Astrocyte (in vitro differentiated cells and primary cell): ENCODE results near the gene DYRK3. TPM values are rescaled to one million over a fixed set of nuclear protein-coding genes. Genes with fewer than 3 reads are reported as not detected.

Experiments
- DNase-seq: peaks from one replicate; pipeline ENCODE4 v3.0.0-alpha.2; 2010; ENCODE audit warnings: low read depth
- FAIRE-seq: peaks from 2 replicates; lab custom pipeline; 2011; peaks lifted over from hg19 to GRCh38; lab: Jason Lieb, UNC
- H2AFZ ChIP-seq: 2 replicates; pipeline ENCODE4 v1.6.0; 2012; ENCODE audit warnings: low read depth, low read length, inconsistent platforms
- H3K27ac ChIP-seq: 2 replicates; pipeline ENCODE4 v1.5.1; 2011; ENCODE audit warnings: low read depth, low read length, inconsistent platforms
- H3K27me3 ChIP-seq: 2 replicates; pipeline ENCODE4 v1.6.0; 2011; ENCODE audit warnings: low read length, inconsistent platforms; ENCODE audit not compliant: insufficient read depth
- H3K36me3 ChIP-seq: 2 replicates; pipeline ENCODE4 v1.5.1; 2011; ENCODE audit warnings: low read length, inconsistent platforms; ENCODE audit not compliant: insufficient read depth
- H3K4me1 ChIP-seq: 2 replicates; pipeline ENCODE4 v1.5.1; 2011; ENCODE audit warnings: low read length, inconsistent platforms; ENCODE audit not compliant: insufficient read depth
- H3K4me2 ChIP-seq: 2 replicates; pipeline ENCODE4 v1.6.0; 2012; ENCODE audit warnings: low read length, inconsistent platforms
- H3K4me3 ChIP-seq: 2 replicates; pipeline ENCODE4 v1.5.1; 2011; ENCODE audit warnings: low read depth, mild to moderate bottlenecking, low read length, inconsistent platforms; ENCODE audit not compliant: insufficient read depth
- H3K79me2 ChIP-seq: 2 replicates; pipeline ENCODE4 v1.6.0; 2012; ENCODE audit warnings: mild to moderate bottlenecking, low read length, inconsistent platforms; ENCODE audit not compliant: insufficient read depth
- H3K9ac ChIP-seq: 2 replicates; pipeline ENCODE4 v1.6.0; 2012; ENCODE audit warnings: mild to moderate bottlenecking, low read length, inconsistent platforms
- H3K9me3 ChIP-seq: 2 replicates; pipeline ENCODE4 v1.5.1; 2012; ENCODE audit warnings: low read depth, mild to moderate bottlenecking, low read length, inconsistent platforms; ENCODE audit not compliant: insufficient read depth
- H4K20me1 ChIP-seq: 2 replicates; pipeline ENCODE4 v1.6.0; 2012; ENCODE audit warnings: low read length, inconsistent platforms; ENCODE audit not compliant: insufficient read depth
- H3K27ac Mint-ChIP-seq: one replicate; pipeline ENCODE4 v1.8.0; 2021; ENCODE audit warnings: mild to moderate bottlenecking, mixed read lengths; ENCODE audit not compliant: unreplicated experiment
- H3K27me3 Mint-ChIP-seq: one replicate; pipeline ENCODE4 v1.8.0; 2021; ENCODE audit warnings: low read depth, mixed read lengths; ENCODE audit not compliant: unreplicated experiment
- H3K36me3 Mint-ChIP-seq: one replicate; pipeline ENCODE4 v1.8.0; 2021; ENCODE audit warnings: low read depth, mixed read lengths; ENCODE audit not compliant: unreplicated experiment
- H3K4me1 Mint-ChIP-seq: one replicate; pipeline ENCODE4 v1.8.0; 2021; ENCODE audit warnings: low read depth, mixed read lengths; ENCODE audit not compliant: unreplicated experiment
- H3K4me3 Mint-ChIP-seq: one replicate; pipeline ENCODE4 v1.8.0; 2021; ENCODE audit warnings: mild to moderate bottlenecking, moderate library complexity, mixed read lengths; ENCODE audit not compliant: unreplicated experiment
- H3K9me3 Mint-ChIP-seq: one replicate; pipeline ENCODE4 v1.8.0; 2021; ENCODE audit warnings: mild to moderate bottlenecking, mixed read lengths; ENCODE audit not compliant: unreplicated experiment
- CTCF ChIP-seq: IDR thresholded peaks from 2 replicates; pipeline ENCODE4 v1.5.1; 2011; ENCODE audit warnings: low read depth, mild to moderate bottlenecking, inconsistent platforms, low read length, moderate library complexity; ENCODE audit not compliant: insufficient read depth
- EZH2 ChIP-seq: IDR thresholded peaks from 2 replicates; pipeline ENCODE4 v1.6.1; 2012; ENCODE audit warnings: mild to moderate bottlenecking, low read length, inconsistent platforms; ENCODE audit not compliant: insufficient read depth
- total RNA-seq: library from RNA; stranded (reverse); gene quantifications from 2 replicates; pipeline ENCODE4 v1.2.1, GENCODE V29; 2021

The DYRK3 gene
- total RNA-seq, 1 donor from 2014 or later, result 8.2 TPM

DNA sequence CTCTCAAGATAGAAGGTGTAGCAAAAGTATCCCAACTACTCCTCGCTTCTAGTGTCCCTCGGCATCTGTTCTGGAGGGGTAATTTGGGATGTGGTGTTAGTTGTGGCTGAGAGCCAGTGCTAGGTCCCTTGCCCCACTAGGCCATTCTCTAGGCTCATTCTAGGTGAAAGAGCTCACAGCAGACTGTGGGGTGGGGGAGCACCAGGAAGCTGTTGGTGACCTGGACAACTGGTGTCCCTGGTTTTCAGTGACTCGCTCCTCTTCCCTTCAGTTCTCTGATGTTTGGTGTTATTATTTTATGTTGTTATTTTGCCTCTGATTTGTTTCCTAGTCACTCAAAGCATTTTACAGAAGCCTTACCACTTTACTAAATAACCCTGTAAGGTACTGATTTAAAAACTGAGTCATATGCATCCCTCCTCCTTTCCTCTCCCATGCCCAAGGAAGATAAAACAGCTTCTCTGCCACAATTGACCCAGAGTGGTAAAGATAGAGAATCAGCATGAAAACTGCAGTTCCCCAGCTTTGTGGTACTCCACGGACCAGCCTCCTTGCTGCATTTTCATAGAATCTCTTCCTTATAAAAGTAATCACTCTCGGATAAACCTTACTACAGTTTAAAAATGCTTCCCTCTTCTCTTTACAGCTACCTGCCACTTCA, 14.1 kb downstream of the DYRK3 start:
- H2AFZ ChIP-seq, result no peak overlapping the region
- H3K79me2 ChIP-seq, result no peaks in the 10 kb centered on the region
- Mint-ChIP-seq H3K9me3 (no peaks in the 10 kb centered on the region), H3K27ac (no peak overlapping the region), H3K4me3 (no peak overlapping the region), H3K4me1 (peaks cover 14% of the 10 kb centered on the region), H3K27me3 (no peaks in the 10 kb centered on the region), H3K36me3 (peaks cover 11% of the 10 kb centered on the region)
- H3K27ac ChIP-seq, result no peak overlapping the region
- no peak overlapping the region for H3K9ac ChIP-seq
- no peak for DNase-seq
- H3K4me3 ChIP-seq, result no peak overlapping the region
- no peaks in the 10 kb centered on the region for H3K27me3 ChIP-seq
- peaks cover 11% of the 10 kb centered on the region for H4K20me1 ChIP-seq
- TF ChIP-seq CTCF, result no peak
- no peak for TF ChIP-seq EZH2
- H3K9me3 ChIP-seq, result no peaks in the 10 kb centered on the region
- H3K4me2 ChIP-seq, result no peak overlapping the region
- no peak for FAIRE-seq
- no peaks in the 10 kb centered on the region for H3K4me1 ChIP-seq
- peaks cover 11% of the 10 kb centered on the region for H3K36me3 ChIP-seq

- H3K27me3 ChIP-seq, result no peaks in the 10 kb centered on the region
- no peak overlapping the region for H3K9ac ChIP-seq
- TF ChIP-seq CTCF, result no peak
- TF ChIP-seq EZH2, result no peak
- Mint-ChIP-seq H3K4me1 (peaks cover 16% of the 10 kb centered on the region), H3K4me3 (no peak overlapping the region), H3K27me3 (no peaks in the 10 kb centered on the region), H3K36me3 (peaks cover 11% of the 10 kb centered on the region), H3K27ac (no peak overlapping the region), H3K9me3 (no peaks in the 10 kb centered on the region)
- H3K9me3 ChIP-seq, result no peaks in the 10 kb centered on the region
- no peaks in the 10 kb centered on the region for H3K4me1 ChIP-seq
- H2AFZ ChIP-seq, result no peak overlapping the region
- H3K79me2 ChIP-seq, result no peaks in the 10 kb centered on the region
- H3K4me3 ChIP-seq, result no peak overlapping the region
- H3K36me3 ChIP-seq, result peaks cover 11% of the 10 kb centered on the region
- H4K20me1 ChIP-seq, result peaks cover 11% of the 10 kb centered on the region
- no peak overlapping the region for H3K27ac ChIP-seq
- FAIRE-seq, result no peak
- no peak for DNase-seq
- H3K4me2 ChIP-seq, result no peak overlapping the region
Observed at GRCh38 chr1:206651014-206651413, 15.7 kb downstream of the DYRK3 start.
